Activated naive CD4-positive, alpha-beta T cell treated with anti-CD3 and anti-CD28 coated beads for 36 hours (primary cell): ENCODE results near the gene PARP15. TPM values are rescaled to one million over a fixed set of nuclear protein-coding genes. Genes with fewer than 3 reads are reported as not detected.
A peak's percentile ranks its signal among the peaks of the same experiment; 100 is the strongest.
"Not testable (repeated sequence)": the region's sequence is repeated elsewhere in the genome, so short reads cannot be mapped to it uniquely, and the experiment has no call there.

Source experiments
- CTCF ChIA-PET: fragments of 350-600 bp; sonication (Branson Sonifier 250); formaldehyde crosslinking; loops from one replicate; lab custom pipeline; 2021; ENCODE audit warnings: antibody characterized with exemption; lab: Charles Lee
- DNase-seq: peaks from one replicate; pipeline ENCODE4 v3.0.0-alpha.2; 2020
- H3K27ac Mint-ChIP-seq: one replicate; pipeline ENCODE4 v1.8.0; 2021; ENCODE audit warnings: mild to moderate bottlenecking, mixed read lengths
- H3K27me3 Mint-ChIP-seq: one replicate; pipeline ENCODE4 v1.8.0; 2021; ENCODE audit warnings: low read depth, mixed read lengths
- H3K36me3 Mint-ChIP-seq: one replicate; pipeline ENCODE4 v1.8.0; 2021; ENCODE audit warnings: low read depth, mixed read lengths
- H3K4me1 Mint-ChIP-seq: one replicate; pipeline ENCODE4 v1.8.0; 2021; ENCODE audit warnings: low read depth, mixed read lengths
- H3K4me3 Mint-ChIP-seq: one replicate; pipeline ENCODE4 v1.8.0; 2021; ENCODE audit warnings: mild to moderate bottlenecking, moderate library complexity, mixed read lengths
- H3K9me3 Mint-ChIP-seq: one replicate; pipeline ENCODE4 v1.8.0; 2021; ENCODE audit warnings: mixed read lengths
- intact Hi-C: fragments of 100-400 bp; cut with micrococcal nuclease; formaldehyde crosslinking; loops from one replicate; pipeline ENCODE4 v1.15.1; 2023
- total RNA-seq, 2 experiments: library from RNA; stranded (reverse); gene quantifications; one replicate each; pipeline ENCODE4 v1.2.3, GENCODE V29; 2021

Gene PARP15
- total RNA-seq, 2 experiments from 2014 or later, result 3.6 to 5.1 TPM

- H3K9me3 Mint-ChIP-seq, result no peaks in the 10 kb centered on the region
Measured at GRCh38 chr3:122555275-122556071, 22.0 kb upstream of the PARP15 start.

GRCh38 chr3:122557356-122557755 is 20.1 kb upstream of the PARP15 start:
- H3K27ac Mint-ChIP-seq, result no peak overlapping the region
- peaks cover 43% of the 10 kb centered on the region for H3K36me3 Mint-ChIP-seq
- H3K9me3 Mint-ChIP-seq, result no peaks in the 10 kb centered on the region
- no peak overlapping the region for H3K4me3 Mint-ChIP-seq
- intact Hi-C loops, result no loop called here
- DNase-seq, result no peak
- H3K4me1 Mint-ChIP-seq, result peaks cover 32% of the 10 kb centered on the region
- CTCF ChIA-PET, result interaction anchor here (0.7 to 7.6 kb wide), 3 partner anchors 9 to 122 kb away, joined by 3 to 165 read pairs (median 3); partner anchors contain the start of gene PARP14
- H3K27me3 Mint-ChIP-seq, result no peaks in the 10 kb centered on the region

More at GRCh38 chr3:122555275-122556071, 22.0 kb upstream of the PARP15 start:
- CTCF ChIA-PET, result interaction anchor here (0.5 to 0.9 kb wide), 4 partner anchors 123 to 1009 kb away, joined by 3 to 7 read pairs (median 3); no protein-coding TSS in a partner anchor
- no peaks in the 10 kb centered on the region for H3K27me3 Mint-ChIP-seq
- no peak overlapping the region for H3K27ac Mint-ChIP-seq
- intact Hi-C loops, result no loop called here
- DNase-seq, result no peak
- H3K36me3 Mint-ChIP-seq, result peaks cover 47% of the 10 kb centered on the region
- no peak overlapping the region for H3K4me3 Mint-ChIP-seq
- peaks cover 17% of the 10 kb centered on the region for H3K4me1 Mint-ChIP-seq

DNA sequence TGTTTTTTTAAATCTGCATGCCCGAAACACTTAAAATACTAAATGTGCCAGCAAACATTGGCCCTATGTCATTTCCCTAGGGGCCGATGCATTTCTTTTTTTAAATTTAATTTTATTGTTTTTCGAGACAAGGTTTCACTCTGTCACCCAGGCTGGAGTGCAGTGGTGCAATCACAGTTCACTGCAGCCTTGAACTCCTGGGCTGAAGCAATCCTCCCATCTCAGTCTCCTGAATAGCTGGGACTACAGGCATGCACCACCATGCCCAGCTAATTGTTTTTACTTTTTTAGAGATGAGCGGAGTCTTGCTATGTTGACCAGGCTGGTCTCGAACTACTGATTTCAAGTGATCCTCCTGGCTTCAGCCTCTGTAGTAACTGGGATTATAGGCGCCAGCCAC is 18.8 kb upstream of the PARP15 start:
- no peak overlapping the region for H3K4me3 Mint-ChIP-seq
- peaks cover 39% of the 10 kb centered on the region for H3K4me1 Mint-ChIP-seq
- H3K27ac Mint-ChIP-seq, result no peak overlapping the region
- H3K27me3 Mint-ChIP-seq, result no peaks in the 10 kb centered on the region
- intact Hi-C loops, result no loop called here
- DNase-seq, result no peak
- H3K9me3 Mint-ChIP-seq, result no peaks in the 10 kb centered on the region
- peaks cover 38% of the 10 kb centered on the region for H3K36me3 Mint-ChIP-seq
- CTCF ChIA-PET, result interaction anchor here (0.9 to 7.6 kb wide), 8 partner anchors 10 to 235 kb away, joined by 3 to 165 read pairs (median 4); partner anchors contain the start of genes HSPBAP1, PARP14 and WDR5B

DNA sequence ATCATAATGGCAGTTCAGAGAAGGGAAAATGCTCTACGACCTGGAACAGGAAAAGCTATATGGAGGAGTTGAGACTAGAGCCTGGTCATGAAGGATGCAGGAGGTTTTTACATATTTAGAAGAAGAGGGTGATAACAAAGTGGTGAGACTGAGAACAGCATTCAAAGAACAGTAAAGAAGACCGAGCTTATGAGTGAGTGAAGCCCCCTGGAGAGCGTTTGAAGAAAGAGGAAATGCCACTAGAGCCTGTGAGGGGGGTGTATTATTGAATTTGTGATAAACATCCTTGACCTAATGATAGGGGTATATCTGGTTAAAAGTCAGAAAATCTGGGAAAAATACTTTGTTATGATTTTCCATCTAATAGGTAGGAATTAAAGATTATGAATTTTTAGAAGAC is 17.5 kb upstream of the PARP15 start:
- H3K9me3 Mint-ChIP-seq, result no peaks in the 10 kb centered on the region
- H3K4me1 Mint-ChIP-seq, result peaks cover 36% of the 10 kb centered on the region
- CTCF ChIA-PET, result interaction anchor here (0.8 to 7.6 kb wide), 8 partner anchors 9 to 152 kb away, joined by 3 to 165 read pairs (median 4); partner anchors contain the start of gene PARP14
- intact Hi-C loops, result loop anchor here (1.0 to 10.0 kb wide), 7 partner anchors 101 to 645 kb away; partner anchors contain the start of genes HSPBAP1 and SEC22A
- no peak overlapping the region for H3K27ac Mint-ChIP-seq
- H3K36me3 Mint-ChIP-seq, result peaks cover 34% of the 10 kb centered on the region
- H3K27me3 Mint-ChIP-seq, result no peaks in the 10 kb centered on the region
- H3K4me3 Mint-ChIP-seq, result no peak overlapping the region
- no peak for DNase-seq

GRCh38 chr3:122560680-122561079 is 16.8 kb upstream of the PARP15 start:
- H3K4me1 Mint-ChIP-seq, result peaks cover 38% of the 10 kb centered on the region
- no peaks in the 10 kb centered on the region for H3K9me3 Mint-ChIP-seq
- intact Hi-C loops, result loop anchor here (1.0 to 10.0 kb wide), 7 partner anchors 102 to 644 kb away; partner anchors contain the start of genes HSPBAP1 and SEC22A
- DNase-seq, result peak; percentile 80
- no peaks in the 10 kb centered on the region for H3K27me3 Mint-ChIP-seq
- H3K36me3 Mint-ChIP-seq, result peaks cover 27% of the 10 kb centered on the region
- CTCF ChIA-PET, result interaction anchor here (0.6 to 7.6 kb wide), 8 partner anchors 12 to 244 kb away, joined by 3 to 165 read pairs (median 4); partner anchors contain the start of gene PARP14
- no peak overlapping the region for H3K4me3 Mint-ChIP-seq
- H3K27ac Mint-ChIP-seq, result no peak overlapping the region

GRCh38 chr3:122562923-122563716 is 14.3 kb upstream of the PARP15 start:
- Mint-ChIP-seq H3K4me1 (peaks cover 59% of the 10 kb centered on the region), H3K9me3 (no peaks in the 10 kb centered on the region), H3K36me3 (peaks cover 36% of the 10 kb centered on the region), H3K27me3 (no peaks in the 10 kb centered on the region), H3K27ac (peak overlapping the region; percentile 93), H3K4me3 (peak overlapping the region; percentile 87)
- intact Hi-C loops, result loop anchor here (1.0 to 10.0 kb wide), 4 partner anchors 179 to 642 kb away; partner anchors contain the start of genes FAM162A, HSPBAP1 and SEC22A
- CTCF ChIA-PET, result interaction anchor here (1.0 to 7.6 kb wide), 4 partner anchors 16 to 116 kb away, joined by 3 to 165 read pairs (median 4); partner anchors contain the start of gene PARP14
- no peak for DNase-seq

GRCh38 chr3:122563717-122564025 is 13.8 kb upstream of the PARP15 start:
- intact Hi-C loops, result loop anchor here (1.0 to 10.0 kb wide), 7 partner anchors 13 to 641 kb away; partner anchors contain the start of genes FAM162A, HSPBAP1, SEC22A and WDR5B
- peak overlapping the region; percentile 87 for H3K4me3 Mint-ChIP-seq
- no peaks in the 10 kb centered on the region for H3K27me3 Mint-ChIP-seq
- H3K4me1 Mint-ChIP-seq, result peaks cover 64% of the 10 kb centered on the region
- peak; percentile 27 for DNase-seq
- H3K36me3 Mint-ChIP-seq, result peaks cover 40% of the 10 kb centered on the region
- H3K27ac Mint-ChIP-seq, result peak overlapping the region; percentile 93
- H3K9me3 Mint-ChIP-seq, result no peaks in the 10 kb centered on the region
- CTCF ChIA-PET, result interaction anchor here (0.9 to 7.6 kb wide), 3 partner anchors 15 to 115 kb away, joined by 3 to 165 read pairs (median 28); partner anchors contain the start of gene PARP14

DNA sequence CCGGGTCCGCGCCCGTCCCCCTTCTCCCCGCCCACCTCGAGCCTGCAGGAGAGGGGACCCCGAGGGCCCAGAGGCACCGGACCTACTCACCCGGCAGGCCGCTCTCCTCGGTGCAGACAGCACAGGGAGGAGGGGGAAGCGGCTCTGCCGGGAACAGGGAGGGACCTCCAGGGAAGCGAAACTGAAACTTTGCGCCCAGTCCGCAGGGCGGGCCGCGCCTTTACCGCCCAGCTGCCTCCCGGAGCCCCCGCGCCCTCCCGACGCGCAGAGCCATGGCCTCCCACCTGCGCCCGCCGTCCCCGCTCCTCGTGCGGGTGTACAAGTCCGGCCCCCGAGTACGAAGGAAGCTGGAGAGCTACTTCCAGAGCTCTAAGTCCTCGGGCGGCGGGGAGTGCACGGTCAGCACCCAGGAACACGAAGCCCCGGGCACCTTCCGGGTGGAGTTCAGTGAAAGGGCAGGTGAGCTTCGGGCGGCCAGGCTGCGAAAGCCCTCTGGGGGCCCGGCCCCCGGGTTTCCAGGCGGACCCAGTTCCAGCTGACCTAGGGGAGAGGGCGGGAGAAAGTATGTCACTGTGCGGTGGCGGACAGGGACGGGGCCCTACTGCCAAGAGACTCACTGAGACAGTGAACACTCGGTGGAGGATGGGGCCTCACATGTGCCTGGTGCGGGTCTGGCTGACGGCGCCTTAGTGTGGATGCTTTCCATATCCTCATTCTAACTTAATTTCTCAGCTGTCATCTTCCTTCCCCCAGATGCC is 13.1 kb upstream of the PARP15 start, which contains the start of the genes DTX3L and PARP9:
Gene DTX3L, plus strand, starts transcription at position 184 of the 758 bp plus-strand sequence. Its CDS starts 89 bp downstream, at position 273.
Gene PARP9, minus strand, starts transcription at position 146 of the 758 bp plus-strand sequence. CDS start 4,680 bp downstream, outside the sequence.
- H3K4me3 Mint-ChIP-seq, result peak within 1 kb of the TSS; percentile 87
- peaks cover 41% of the 10 kb centered on the region for H3K36me3 Mint-ChIP-seq
- CTCF ChIA-PET, result interaction anchor here (0.9 to 2.6 kb wide), 3 partner anchors 10 to 115 kb away, joined by 3 to 28 read pairs (median 4); no protein-coding TSS in a partner anchor
- DNase-seq, result peak; percentile 75
- H3K27ac Mint-ChIP-seq, result peak within 1 kb of the TSS; percentile 93
- H3K4me1 Mint-ChIP-seq, result peaks cover 70% of the 10 kb centered on the region
- H3K27me3 Mint-ChIP-seq, result no peaks in the 10 kb centered on the region
- no peaks in the 10 kb centered on the region for H3K9me3 Mint-ChIP-seq
- intact Hi-C loops, result loop anchor here (1.0 to 10.0 kb wide), 6 partner anchors 12 to 640 kb away; partner anchors contain the start of genes HSPBAP1, SEC22A and WDR5B

DNA sequence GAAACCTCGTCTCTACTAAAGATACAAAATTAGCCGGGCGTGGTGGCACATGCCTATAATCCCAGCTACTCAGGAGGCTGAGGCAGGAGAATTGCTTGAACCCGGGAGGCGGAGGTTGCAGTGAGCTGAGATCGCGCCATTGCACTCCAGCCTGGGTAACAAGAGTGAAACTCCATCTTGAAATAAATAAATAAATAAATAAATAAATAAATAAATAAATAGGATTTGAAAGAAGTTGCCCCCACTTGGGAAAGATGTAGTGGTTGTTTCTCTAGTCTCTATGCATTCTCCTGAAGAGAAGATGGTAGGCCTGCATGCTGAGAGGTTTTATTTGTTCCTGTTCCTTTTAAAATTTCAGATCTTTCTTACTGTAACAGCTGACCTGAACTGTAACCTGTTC is 9.3 kb upstream of the PARP15 start:
- CTCF ChIA-PET, result interaction anchor here (1.3 to 1.6 kb wide), 3 partner anchors 9 to 111 kb away, joined by 3 to 7 read pairs (median 6); no protein-coding TSS in a partner anchor
- Mint-ChIP-seq H3K4me1 (peaks cover 66% of the 10 kb centered on the region), H3K36me3 (peaks cover 53% of the 10 kb centered on the region), H3K27ac (peak overlapping the region; percentile 18)
- H3K9me3 Mint-ChIP-seq, DNase-seq, H3K4me3 Mint-ChIP-seq, H3K27me3 Mint-ChIP-seq: not testable (repeated sequence)
- intact Hi-C loops, result loop anchor here (1.0 to 10.0 kb wide), 3 partner anchors 8 to 637 kb away; partner anchors contain the start of gene SEC22A

GRCh38 chr3:122568755-122569154 is 8.7 kb upstream of the PARP15 start:
- peaks cover 69% of the 10 kb centered on the region for H3K4me1 Mint-ChIP-seq
- no peaks in the 10 kb centered on the region for H3K27me3 Mint-ChIP-seq
- peak overlapping the region; percentile 18 for H3K27ac Mint-ChIP-seq
- no peaks in the 10 kb centered on the region for H3K9me3 Mint-ChIP-seq
- peaks cover 51% of the 10 kb centered on the region for H3K36me3 Mint-ChIP-seq
- DNase-seq, result no peak
- CTCF ChIA-PET, result interaction anchor here (0.9 to 1.3 kb wide), 3 partner anchors 9 to 110 kb away, joined by 3 to 6 read pairs (median 3); no protein-coding TSS in a partner anchor
- intact Hi-C loops, result loop anchor here (1.0 to 10.0 kb wide), 3 partner anchors 8 to 636 kb away; partner anchors contain the start of gene SEC22A
- no peak overlapping the region for H3K4me3 Mint-ChIP-seq
